Stomach smooth muscle (tissue), 2 donors: ENCODE measurements around the gene NTNG2.

Source experiments
- H3K27ac ChIP-seq: one replicate; pipeline ENCODE4 v1.7.0; 2013; ENCODE audit warnings: mild to moderate bottlenecking, low read length, inconsistent platforms
- H3K27me3 ChIP-seq, 2 donors: one replicate each; pipeline ENCODE4 v1.7.0; 2013; ENCODE audit warnings: low read length in 2 of 2; ENCODE audit not compliant: insufficient read depth in 2 of 2, control insufficient read depth in 1 of 2
- H3K36me3 ChIP-seq, 2 donors: one replicate each; pipeline ENCODE4 v1.7.0; 2013; ENCODE audit warnings: low read length in 2 of 2; ENCODE audit not compliant: control insufficient read depth in 2 of 2, insufficient read depth in 2 of 2
- H3K4me1 ChIP-seq: one replicate; pipeline ENCODE4 v1.7.0; 2013; ENCODE audit warnings: low read length; ENCODE audit not compliant: control insufficient read depth, insufficient read depth
- H3K4me3 ChIP-seq, 2 donors: one replicate each; pipeline ENCODE4 v1.7.0; 2013; ENCODE audit warnings: low read length in 2 of 2
- H3K9ac ChIP-seq, 2 donors: one replicate each; pipeline ENCODE4 v1.7.0; 2013; ENCODE audit warnings: low read length in 2 of 2, mild to moderate bottlenecking in 1 of 2
- H3K9me3 ChIP-seq, 2 donors: one replicate each; pipeline ENCODE4 v1.7.0; 2013; ENCODE audit warnings: low read length in 2 of 2; ENCODE audit not compliant: control insufficient read depth in 2 of 2
- donor health status: healthy.
- donor health status: Pancreatic carcinoma.

The NTNG2 gene

GRCh38 chr9:132234535-132234934 lies 72.7 kb downstream of the NTNG2 start:
- H3K36me3 ChIP-seq = no peaks in the 10 kb centered on the region
- peaks cover 12 to 13% of the 10 kb centered on the region in 2 donors for H3K27me3 ChIP-seq
- no peak overlapping the region for H3K9ac ChIP-seq
- H3K9me3 ChIP-seq = no peaks in the 10 kb centered on the region
- H3K4me3 ChIP-seq = no peak overlapping the region
- H3K27ac ChIP-seq = no peak overlapping the region
- H3K4me1 ChIP-seq = no peaks in the 10 kb centered on the region

- H3K9ac ChIP-seq = no peak overlapping the region
- no peak overlapping the region for H3K4me3 ChIP-seq
- peaks cover 10 to 12% of the 10 kb centered on the region in 2 donors for H3K27me3 ChIP-seq
- no peaks in the 10 kb centered on the region for H3K36me3 ChIP-seq
- no peaks in the 10 kb centered on the region for H3K4me1 ChIP-seq
- no peaks in the 10 kb centered on the region for H3K9me3 ChIP-seq
- H3K27ac ChIP-seq = no peak overlapping the region
Observed at GRCh38 chr9:132235125-132235524, 73.3 kb downstream of the NTNG2 start.

GRCh38 chr9:132235894-132236661 lies 74.2 kb downstream of the NTNG2 start:
- Histone ChIP-seq H3K9me3 (no peaks in the 10 kb centered on the region), H3K27me3 (peaks cover 5 to 12% of the 10 kb centered on the region in 2 donors), H3K36me3 (no peaks in the 10 kb centered on the region), H3K4me3 (no peak overlapping the region), H3K27ac (no peak overlapping the region), H3K9ac (no peak overlapping the region), H3K4me1 (no peaks in the 10 kb centered on the region)

GRCh38 chr9:132236662-132237311 lies 74.9 kb downstream of the NTNG2 start:
- H3K9ac ChIP-seq = no peak overlapping the region
- H3K27me3 ChIP-seq = peaks cover 3 to 5% of the 10 kb centered on the region in 2 donors
- H3K36me3 ChIP-seq = no peaks in the 10 kb centered on the region
- no peak overlapping the region for H3K4me3 ChIP-seq
- H3K4me1 ChIP-seq = peaks cover 7% of the 10 kb centered on the region
- H3K9me3 ChIP-seq = no peaks in the 10 kb centered on the region
- H3K27ac ChIP-seq = no peak overlapping the region

- H3K9ac ChIP-seq = no peak overlapping the region
- peaks cover 7% of the 10 kb centered on the region for H3K4me1 ChIP-seq
- no peaks in the 10 kb centered on the region for H3K36me3 ChIP-seq
- H3K4me3 ChIP-seq = no peak overlapping the region
- H3K27ac ChIP-seq = no peak overlapping the region
- H3K27me3 ChIP-seq = peaks cover 3% of the 10 kb centered on the region in 2 donors
- no peaks in the 10 kb centered on the region for H3K9me3 ChIP-seq
Observed at GRCh38 chr9:132237481-132237880, 75.6 kb downstream of the NTNG2 start.

GRCh38 chr9:132238026-132238972 lies 76.4 kb downstream of the NTNG2 start:
- Histone ChIP-seq H3K4me3 (no peak overlapping the region), H3K9ac (no peak overlapping the region), H3K27ac (no peak overlapping the region), H3K36me3 (no peaks in the 10 kb centered on the region), H3K4me1 (peaks cover 7% of the 10 kb centered on the region), H3K9me3 (no peaks in the 10 kb centered on the region), H3K27me3 (peaks cover 3% of the 10 kb centered on the region in 2 donors)

GRCh38 chr9:132238992-132239391 lies 77.1 kb downstream of the NTNG2 start:
- Histone ChIP-seq H3K27ac (no peak overlapping the region), H3K4me1 (peaks cover 7% of the 10 kb centered on the region), H3K9me3 (no peaks in the 10 kb centered on the region), H3K9ac (no peak overlapping the region), H3K36me3 (no peaks in the 10 kb centered on the region), H3K4me3 (no peak overlapping the region), H3K27me3 (peaks cover 3% of the 10 kb centered on the region in 2 donors)

GRCh38 chr9:132239518-132239917 lies 77.7 kb downstream of the NTNG2 start:
- H3K9me3 ChIP-seq = no peaks in the 10 kb centered on the region
- H3K36me3 ChIP-seq = no peaks in the 10 kb centered on the region
- H3K4me1 ChIP-seq = peaks cover 7% of the 10 kb centered on the region
- H3K27ac ChIP-seq = no peak overlapping the region
- no peak overlapping the region for H3K4me3 ChIP-seq
- peaks cover 3% of the 10 kb centered on the region in 2 donors for H3K27me3 ChIP-seq
- H3K9ac ChIP-seq = no peak overlapping the region

- Histone ChIP-seq H3K4me3 (peak overlapping the region in 1 of 2 donors; percentile 79), H3K9ac (no peak overlapping the region), H3K36me3 (no peaks in the 10 kb centered on the region), H3K27me3 (peaks cover 3 to 5% of the 10 kb centered on the region in 2 donors), H3K9me3 (no peaks in the 10 kb centered on the region), H3K27ac (no peak overlapping the region), H3K4me1 (peaks cover 12% of the 10 kb centered on the region)
Observed at GRCh38 chr9:132239999-132240840, 78.4 kb downstream of the NTNG2 start.
